Panc1 (cell line): Measurements from ENCODE around the gene GGPS1. TPM values are rescaled to one million over a fixed set of nuclear protein-coding genes. Genes with fewer than 3 reads are reported as not detected.

Experiments
- ATAC-seq: fragments of 200-7000 bp; cut with Tn5 transposase; 2 replicates; pipeline ENCODE4 v1.9.1; 2020; ENCODE audit warnings: mild to moderate bottlenecking, moderate library complexity
- BruUV-seq: library from RNA; stranded (reverse); fragments of 400-500 nt; replicated peaks from 2 replicates; lab custom pipeline; 2021; lab: Mats Ljungman, UMichigan
- CTCF ChIA-PET: fragments of 300-600 bp; sonication (Branson Sonifier 250); formaldehyde crosslinking; loops from one replicate; lab custom pipeline; 2022; ENCODE audit warnings: antibody characterized with exemption; lab: Charles Lee
- POLR2A ChIA-PET: fragments of 300-600 bp; sonication (Branson Sonifier 250); formaldehyde crosslinking; loops from one replicate; lab custom pipeline; 2022; ENCODE audit warnings: antibody characterized with exemption; lab: Charles Lee
- DNase-seq: peaks from one replicate; pipeline ENCODE4 v3.0.0-alpha.2; 2010; ENCODE audit warnings: low read depth, low spot score
- H3K27ac ChIP-seq: 2 replicates; pipeline ENCODE4 v1.5.1; 2011; ENCODE audit warnings: mild to moderate bottlenecking, low read length, inconsistent platforms
- H3K27me3 ChIP-seq: fragments of 200-500 bp; sonication (Bioruptor generic); 2 replicates; pipeline ENCODE4 v1.6.0; 2014; ENCODE audit warnings: low read length, inconsistent platforms; ENCODE audit not compliant: control insufficient read depth, insufficient read depth
- H3K36me3 ChIP-seq: fragments of 200-500 bp; sonication (Bioruptor generic); 2 replicates; pipeline ENCODE4 v1.5.1; 2014; ENCODE audit warnings: inconsistent platforms, mild to moderate bottlenecking, low read length, moderate library complexity; ENCODE audit not compliant: control insufficient read depth, insufficient read depth
- H3K4me1 ChIP-seq: 2 replicates; pipeline ENCODE4 v1.5.1; 2011; ENCODE audit warnings: inconsistent platforms, mild to moderate bottlenecking, low read length, moderate library complexity; ENCODE audit not compliant: control insufficient read depth, insufficient read depth
- H3K4me3 ChIP-seq, 2 experiments: 2 replicates each; pipeline ENCODE4 v1.5.1; 2011 to 2012; ENCODE audit warnings: low read depth in 2 of 2, low read length in 2 of 2, mild to moderate bottlenecking in 2 of 2, inconsistent platforms in 1 of 2, moderate library complexity in 1 of 2
- H3K9me3 ChIP-seq: fragments of 200-500 bp; sonication (Bioruptor generic); 2 replicates; pipeline ENCODE4 v1.5.1; 2014; ENCODE audit warnings: low read depth, mild to moderate bottlenecking, inconsistent platforms, low read length, moderate library complexity; ENCODE audit not compliant: control insufficient read depth, insufficient read depth
- POLR2AphosphoS5 ChIP-seq: IDR thresholded peaks from 2 replicates; pipeline ENCODE4 v1.6.1; 2012; ENCODE audit warnings: mild to moderate bottlenecking, low read depth, low read length, moderate library complexity
- SIN3A ChIP-seq: IDR thresholded peaks from 2 replicates; pipeline ENCODE4 v1.6.1; 2012; ENCODE audit warnings: low read depth, mild to moderate bottlenecking, low read length, moderate library complexity, borderline replicate concordance; ENCODE audit not compliant: insufficient read depth
- TCF7L2 ChIP-seq: IDR thresholded peaks from 2 replicates; pipeline ENCODE4 v1.6.1; 2011; ENCODE audit warnings: mild to moderate bottlenecking, low read depth, low read length, inconsistent platforms
- in situ Hi-C: cut with HindIII; loops from 2 replicates; pipeline ENCODE4 v1.10.0; 2016; ENCODE audit warnings: low sequenced_read_pairs, low pct_unique_long_range_greater_than_20kb
- intact Hi-C: fragments of 100-400 bp; cut with micrococcal nuclease; formaldehyde crosslinking; loops from one replicate; pipeline ENCODE4 v1.10.0; 2022; ENCODE audit not compliant: unreplicated experiment
- total RNA-seq: library from RNA; stranded (reverse); gene quantifications from one replicate; pipeline ENCODE4 v1.2.1, GENCODE V29; 2021; ENCODE audit not compliant: unreplicated experiment
- TF ChIP-seq, protein P1 (sequence below), 2 experiments: IDR thresholded peaks; 2 replicates each; pipeline ENCODE4 v1.6.1; 2011 to 2012; ENCODE audit warnings: low read depth in 2 of 2, control low read depth in 1 of 2, low read length in 1 of 2, mild to moderate bottlenecking in 1 of 2, moderate library complexity in 1 of 2; ENCODE audit not compliant: insufficient read depth in 1 of 2
- TF ChIP-seq, protein P2 (sequence below): fragments of 450-650 bp; IDR thresholded peaks from 2 replicates; pipeline ENCODE4 v1.5.1; 2017; ENCODE audit warnings: mild to moderate bottlenecking

GGPS1 gene
- total RNA-seq, 1 experiment from 2014 or later = 60.6 TPM

DNA sequence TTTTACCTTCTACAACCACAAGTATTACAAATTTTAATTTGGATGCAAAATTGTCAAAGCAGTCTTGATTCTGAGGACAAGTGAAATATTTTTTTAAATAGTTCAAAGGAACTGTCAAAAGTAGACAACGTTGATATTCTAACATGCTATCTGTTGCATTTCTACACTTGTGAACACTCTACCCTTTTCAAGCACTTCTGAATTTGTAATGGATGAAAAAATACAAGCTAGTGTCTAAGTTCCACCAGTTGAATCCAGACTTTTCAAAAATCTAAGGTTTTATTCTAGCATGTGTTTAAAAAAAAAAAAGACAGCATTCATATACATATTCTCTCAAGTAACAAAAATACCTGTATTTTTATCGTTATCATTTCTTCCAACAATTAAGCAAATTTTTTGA lies 2.5 kb upstream of the GGPS1 start:
- no peak for ATAC-seq
- in situ Hi-C loops = no loop called here

DNA sequence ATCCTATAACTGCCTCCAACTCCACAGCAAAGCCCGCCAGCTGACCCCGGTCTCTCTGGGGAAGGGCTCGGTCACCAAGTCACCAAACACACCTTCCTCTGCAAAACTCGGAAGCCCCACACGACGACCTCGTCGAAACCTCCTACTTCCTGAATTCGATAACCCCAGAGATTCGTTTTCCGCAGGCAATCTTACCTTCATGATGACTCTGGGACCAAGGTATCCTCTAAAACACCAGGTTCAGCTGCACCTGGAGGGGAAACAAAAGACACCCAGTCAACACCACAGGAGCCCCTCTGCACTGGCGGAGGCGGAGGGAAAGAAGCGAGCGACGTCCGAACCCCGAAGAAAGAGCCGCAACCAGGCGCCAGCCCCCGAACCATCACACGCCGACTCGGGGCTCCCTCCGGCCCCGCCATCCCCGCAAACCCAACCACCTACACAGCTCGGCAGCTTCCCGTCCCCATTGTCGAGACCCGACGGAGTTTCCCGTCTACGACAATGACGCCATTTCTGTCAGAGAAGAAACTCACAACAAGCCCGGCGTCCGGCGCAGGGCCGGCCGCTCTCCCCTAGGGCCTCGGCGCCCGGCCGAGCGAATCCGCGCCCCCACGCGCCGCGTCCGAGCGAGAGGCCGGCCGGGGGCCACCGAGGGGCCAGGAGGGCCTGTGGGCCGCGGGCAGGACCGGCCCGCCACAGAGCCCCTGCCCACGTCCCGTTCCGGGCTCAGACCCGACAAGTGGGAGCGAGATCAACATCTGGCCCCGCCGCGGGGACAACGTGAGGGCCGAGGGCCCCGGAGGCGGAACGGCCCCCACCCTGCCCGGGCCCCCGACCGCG lies 1.4 kb upstream of the GGPS1 start:
- H3K27ac ChIP-seq = peak overlapping the region; percentile 93
- in situ Hi-C loops = no loop called here
- intact Hi-C loops = loop anchor here (5.0 kb wide), 1 partner anchor 75 kb away; no protein-coding TSS in a partner anchor
- ATAC-seq (peak; percentile 4), DNase-seq (no peak)
- peak overlapping the region; percentile 94 to 95 for H3K4me3 ChIP-seq
- H3K4me1 ChIP-seq = peaks cover 20% of the 10 kb centered on the region
- no peaks in the 10 kb centered on the region for H3K27me3 ChIP-seq
- CTCF ChIA-PET = no interaction called here
- TF ChIP-seq POLR2AphosphoS5 = no peak
- TF ChIP-seq SIN3A = peak; percentile 71; the same call in 1 of the 2 replicates
- TF ChIP-seq, protein P1, sequence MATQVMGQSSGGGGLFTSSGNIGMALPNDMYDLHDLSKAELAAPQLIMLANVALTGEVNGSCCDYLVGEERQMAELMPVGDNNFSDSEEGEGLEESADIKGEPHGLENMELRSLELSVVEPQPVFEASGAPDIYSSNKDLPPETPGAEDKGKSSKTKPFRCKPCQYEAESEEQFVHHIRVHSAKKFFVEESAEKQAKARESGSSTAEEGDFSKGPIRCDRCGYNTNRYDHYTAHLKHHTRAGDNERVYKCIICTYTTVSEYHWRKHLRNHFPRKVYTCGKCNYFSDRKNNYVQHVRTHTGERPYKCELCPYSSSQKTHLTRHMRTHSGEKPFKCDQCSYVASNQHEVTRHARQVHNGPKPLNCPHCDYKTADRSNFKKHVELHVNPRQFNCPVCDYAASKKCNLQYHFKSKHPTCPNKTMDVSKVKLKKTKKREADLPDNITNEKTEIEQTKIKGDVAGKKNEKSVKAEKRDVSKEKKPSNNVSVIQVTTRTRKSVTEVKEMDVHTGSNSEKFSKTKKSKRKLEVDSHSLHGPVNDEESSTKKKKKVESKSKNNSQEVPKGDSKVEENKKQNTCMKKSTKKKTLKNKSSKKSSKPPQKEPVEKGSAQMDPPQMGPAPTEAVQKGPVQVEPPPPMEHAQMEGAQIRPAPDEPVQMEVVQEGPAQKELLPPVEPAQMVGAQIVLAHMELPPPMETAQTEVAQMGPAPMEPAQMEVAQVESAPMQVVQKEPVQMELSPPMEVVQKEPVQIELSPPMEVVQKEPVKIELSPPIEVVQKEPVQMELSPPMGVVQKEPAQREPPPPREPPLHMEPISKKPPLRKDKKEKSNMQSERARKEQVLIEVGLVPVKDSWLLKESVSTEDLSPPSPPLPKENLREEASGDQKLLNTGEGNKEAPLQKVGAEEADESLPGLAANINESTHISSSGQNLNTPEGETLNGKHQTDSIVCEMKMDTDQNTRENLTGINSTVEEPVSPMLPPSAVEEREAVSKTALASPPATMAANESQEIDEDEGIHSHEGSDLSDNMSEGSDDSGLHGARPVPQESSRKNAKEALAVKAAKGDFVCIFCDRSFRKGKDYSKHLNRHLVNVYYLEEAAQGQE (IDR thresholded peaks at IDR 0.05; ENCODE audit: insufficient read depth in 1 of 2, low read depth in 2 of 2, low read length in 1 of 2) = no peak
- H3K36me3 ChIP-seq = peaks cover 16% of the 10 kb centered on the region
- no TSS peak for BruUV-seq
- POLR2A ChIA-PET = interaction anchor here (0.6 kb wide), 1 partner anchor 19 kb away, joined by 11 read pairs; no protein-coding TSS in a partner anchor
- no peaks in the 10 kb centered on the region for H3K9me3 ChIP-seq

More for the DNA sequence above, 2.5 kb upstream of the GGPS1 start:
- intact Hi-C loops = loop anchor here (5.0 kb wide), 1 partner anchor 74 kb away; no protein-coding TSS in a partner anchor
- POLR2A ChIA-PET = interaction anchor here (0.7 kb wide), 1 partner anchor 46 kb away, joined by 7 read pairs; no protein-coding TSS in a partner anchor
- CTCF ChIA-PET = no interaction called here
- H3K4me1 ChIP-seq = peaks cover 12% of the 10 kb centered on the region; the same call in 1 of the 2 replicates
- peak overlapping the region; percentile 94 to 95 for H3K4me3 ChIP-seq
- peak overlapping the region; percentile 93 for H3K27ac ChIP-seq
- peaks cover 16% of the 10 kb centered on the region for H3K36me3 ChIP-seq
- BruUV-seq = no TSS peak
- no peaks in the 10 kb centered on the region for H3K27me3 ChIP-seq
- TF ChIP-seq POLR2AphosphoS5 (no peak), SIN3A (no peak), TCF7L2 (no peak)
- TF ChIP-seq, protein P2, sequence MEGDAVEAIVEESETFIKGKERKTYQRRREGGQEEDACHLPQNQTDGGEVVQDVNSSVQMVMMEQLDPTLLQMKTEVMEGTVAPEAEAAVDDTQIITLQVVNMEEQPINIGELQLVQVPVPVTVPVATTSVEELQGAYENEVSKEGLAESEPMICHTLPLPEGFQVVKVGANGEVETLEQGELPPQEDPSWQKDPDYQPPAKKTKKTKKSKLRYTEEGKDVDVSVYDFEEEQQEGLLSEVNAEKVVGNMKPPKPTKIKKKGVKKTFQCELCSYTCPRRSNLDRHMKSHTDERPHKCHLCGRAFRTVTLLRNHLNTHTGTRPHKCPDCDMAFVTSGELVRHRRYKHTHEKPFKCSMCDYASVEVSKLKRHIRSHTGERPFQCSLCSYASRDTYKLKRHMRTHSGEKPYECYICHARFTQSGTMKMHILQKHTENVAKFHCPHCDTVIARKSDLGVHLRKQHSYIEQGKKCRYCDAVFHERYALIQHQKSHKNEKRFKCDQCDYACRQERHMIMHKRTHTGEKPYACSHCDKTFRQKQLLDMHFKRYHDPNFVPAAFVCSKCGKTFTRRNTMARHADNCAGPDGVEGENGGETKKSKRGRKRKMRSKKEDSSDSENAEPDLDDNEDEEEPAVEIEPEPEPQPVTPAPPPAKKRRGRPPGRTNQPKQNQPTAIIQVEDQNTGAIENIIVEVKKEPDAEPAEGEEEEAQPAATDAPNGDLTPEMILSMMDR = no peak
- H3K9me3 ChIP-seq = no peaks in the 10 kb centered on the region
- DNase-seq = no peak
